Activated naive CD8-positive, alpha-beta T cell (primary cell): Measurements from ENCODE around the gene MMP28.

Experiments used
- H3K27ac Mint-ChIP-seq: one replicate; pipeline ENCODE4 v1.8.0; 2021; ENCODE audit warnings: mixed read lengths
- H3K27me3 Mint-ChIP-seq: one replicate; pipeline ENCODE4 v1.8.0; 2021; ENCODE audit warnings: mixed read lengths
- H3K36me3 Mint-ChIP-seq: one replicate; pipeline ENCODE4 v1.8.0; 2021; ENCODE audit warnings: mixed read lengths
- H3K4me1 Mint-ChIP-seq: one replicate; pipeline ENCODE4 v1.8.0; 2021; ENCODE audit warnings: low read depth, mixed read lengths
- H3K4me3 Mint-ChIP-seq: one replicate; pipeline ENCODE4 v1.8.0; 2021; ENCODE audit warnings: mild to moderate bottlenecking, mixed read lengths
- H3K9me3 Mint-ChIP-seq: one replicate; pipeline ENCODE4 v1.8.0; 2021; ENCODE audit warnings: low read depth, mixed read lengths

The MMP28 gene, protein sequence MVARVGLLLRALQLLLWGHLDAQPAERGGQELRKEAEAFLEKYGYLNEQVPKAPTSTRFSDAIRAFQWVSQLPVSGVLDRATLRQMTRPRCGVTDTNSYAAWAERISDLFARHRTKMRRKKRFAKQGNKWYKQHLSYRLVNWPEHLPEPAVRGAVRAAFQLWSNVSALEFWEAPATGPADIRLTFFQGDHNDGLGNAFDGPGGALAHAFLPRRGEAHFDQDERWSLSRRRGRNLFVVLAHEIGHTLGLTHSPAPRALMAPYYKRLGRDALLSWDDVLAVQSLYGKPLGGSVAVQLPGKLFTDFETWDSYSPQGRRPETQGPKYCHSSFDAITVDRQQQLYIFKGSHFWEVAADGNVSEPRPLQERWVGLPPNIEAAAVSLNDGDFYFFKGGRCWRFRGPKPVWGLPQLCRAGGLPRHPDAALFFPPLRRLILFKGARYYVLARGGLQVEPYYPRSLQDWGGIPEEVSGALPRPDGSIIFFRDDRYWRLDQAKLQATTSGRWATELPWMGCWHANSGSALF

GRCh38 chr17:35795007-35795870 lies at the start of gene MMP28:
Gene MMP28, minus strand, starts transcription at chr17:35795641. Its CDS starts 264 bp downstream, at chr17:35795377.
- H3K4me3 Mint-ChIP-seq, result peak within 1 kb of the TSS; percentile 82
- peak within 1 kb of the TSS; percentile 34 for H3K27ac Mint-ChIP-seq
- H3K27me3 Mint-ChIP-seq, result peaks cover 8% of the 10 kb centered on the region

DNA sequence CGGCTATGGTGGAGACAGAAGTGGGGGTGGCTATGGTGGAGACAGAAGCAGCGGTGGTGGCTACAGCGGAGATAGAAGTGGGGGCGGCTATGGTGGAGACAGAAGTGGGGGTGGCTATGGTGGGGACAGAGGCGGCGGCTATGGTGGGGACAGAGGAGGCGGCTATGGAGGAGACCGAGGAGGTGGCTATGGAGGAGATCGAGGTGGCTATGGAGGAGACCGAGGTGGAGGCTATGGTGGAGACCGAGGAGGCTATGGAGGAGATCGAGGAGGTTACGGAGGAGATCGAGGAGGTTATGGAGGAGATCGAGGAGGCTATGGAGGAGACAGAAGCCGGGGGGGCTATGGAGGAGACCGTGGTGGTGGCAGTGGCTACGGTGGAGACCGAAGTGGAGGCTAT lies 49.1 kb upstream of the MMP28 start:
- Mint-ChIP-seq H3K27ac (no peak overlapping the region), H3K27me3 (no peaks in the 10 kb centered on the region), H3K36me3 (peaks cover 7% of the 10 kb centered on the region), H3K9me3 (no peaks in the 10 kb centered on the region), H3K4me1 (peaks cover 1% of the 10 kb centered on the region), H3K4me3 (no peak overlapping the region)

More at GRCh38 chr17:35795007-35795870, at the start of gene MMP28:
- H3K36me3 Mint-ChIP-seq, result no peaks in the 10 kb centered on the region
- no peaks in the 10 kb centered on the region for H3K9me3 Mint-ChIP-seq
- peaks cover 30% of the 10 kb centered on the region for H3K4me1 Mint-ChIP-seq

DNA sequence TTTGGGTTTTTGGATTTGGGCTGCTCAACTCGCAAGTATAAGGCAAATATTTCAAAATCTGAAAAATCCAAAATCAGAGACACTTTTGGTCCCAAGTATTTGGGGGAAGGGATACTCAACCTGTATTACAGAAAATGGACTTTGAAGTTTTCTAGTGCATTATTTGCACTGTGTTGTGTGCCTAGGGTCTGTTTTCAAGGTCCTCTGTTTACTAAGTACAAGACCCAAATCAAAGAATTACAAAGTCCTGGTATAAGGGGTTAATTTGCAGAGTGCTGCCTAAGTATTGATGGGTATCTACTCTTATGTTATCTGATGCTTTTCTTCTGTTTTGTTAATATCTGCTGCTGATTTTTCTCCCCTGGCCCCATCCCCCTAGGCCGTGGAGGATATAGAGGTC lies 48.3 kb upstream of the MMP28 start:
- Mint-ChIP-seq H3K4me1 (no peaks in the 10 kb centered on the region), H3K36me3 (peaks cover 6% of the 10 kb centered on the region), H3K27ac (peak overlapping the region; percentile 10), H3K9me3 (no peaks in the 10 kb centered on the region), H3K4me3 (no peak overlapping the region), H3K27me3 (no peaks in the 10 kb centered on the region)

DNA sequence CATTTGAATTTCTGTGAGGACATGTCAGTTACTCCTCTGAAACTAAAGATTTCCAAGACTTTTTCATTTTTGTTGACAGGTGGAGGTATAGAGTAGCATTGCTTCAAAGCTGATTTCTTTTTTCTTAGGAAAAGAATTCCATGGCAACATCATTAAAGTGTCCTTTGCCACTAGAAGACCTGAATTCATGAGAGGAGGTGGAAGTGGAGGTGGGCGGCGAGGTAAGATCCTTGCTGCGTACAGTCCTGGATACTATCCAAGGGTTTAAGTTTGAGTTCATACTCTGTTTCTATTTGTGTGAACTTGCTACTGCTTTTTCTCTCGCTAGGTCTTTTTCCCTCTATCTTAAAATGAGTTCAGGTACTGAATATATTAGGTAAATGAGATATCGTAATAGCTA lies 46.8 kb upstream of the MMP28 start:
- Mint-ChIP-seq H3K27ac (peak overlapping the region; percentile 30), H3K4me1 (peaks cover 4% of the 10 kb centered on the region), H3K4me3 (no peak overlapping the region), H3K27me3 (no peaks in the 10 kb centered on the region), H3K36me3 (peaks cover 6% of the 10 kb centered on the region), H3K9me3 (no peaks in the 10 kb centered on the region)

- no peaks in the 10 kb centered on the region for H3K9me3 Mint-ChIP-seq
- H3K36me3 Mint-ChIP-seq, result peaks cover 6% of the 10 kb centered on the region
- no peaks in the 10 kb centered on the region for H3K27me3 Mint-ChIP-seq
- no peak overlapping the region for H3K27ac Mint-ChIP-seq
- no peak overlapping the region for H3K4me3 Mint-ChIP-seq
- peaks cover 4% of the 10 kb centered on the region for H3K4me1 Mint-ChIP-seq
Observed at GRCh38 chr17:35841505-35841904, 46.1 kb upstream of the MMP28 start.

DNA sequence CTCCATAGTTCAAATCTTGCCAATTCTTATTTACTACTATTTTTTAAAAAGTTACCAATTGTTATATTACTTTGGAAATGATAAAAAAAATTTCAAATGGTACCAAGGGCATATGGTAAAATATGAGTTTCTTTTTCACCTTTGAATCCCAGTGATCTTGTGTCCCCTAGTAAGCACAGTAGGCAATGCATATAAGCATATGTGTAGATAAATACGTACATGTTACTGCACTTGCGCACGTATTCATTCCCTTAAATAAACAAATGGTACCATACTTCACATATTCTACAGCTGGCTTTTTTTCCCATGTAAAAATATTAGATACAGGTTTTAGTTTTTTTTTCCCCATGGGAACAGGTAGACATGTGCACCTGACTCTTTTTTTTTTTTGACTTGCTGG lies 45.7 kb upstream of the MMP28 start:
- H3K27me3 Mint-ChIP-seq, result no peaks in the 10 kb centered on the region
- H3K36me3 Mint-ChIP-seq, result peaks cover 6% of the 10 kb centered on the region
- H3K9me3 Mint-ChIP-seq, result no peaks in the 10 kb centered on the region
- H3K4me3 Mint-ChIP-seq, result no peak overlapping the region
- peaks cover 4% of the 10 kb centered on the region for H3K4me1 Mint-ChIP-seq
- no peak overlapping the region for H3K27ac Mint-ChIP-seq

GRCh38 chr17:35825206-35825605 lies 29.8 kb upstream of the MMP28 start:
- H3K27me3 Mint-ChIP-seq, result no peaks in the 10 kb centered on the region
- peaks cover 6% of the 10 kb centered on the region for H3K4me1 Mint-ChIP-seq
- no peaks in the 10 kb centered on the region for H3K9me3 Mint-ChIP-seq
- peaks cover 5% of the 10 kb centered on the region for H3K36me3 Mint-ChIP-seq
- no peak overlapping the region for H3K27ac Mint-ChIP-seq
- H3K4me3 Mint-ChIP-seq, result no peak overlapping the region

DNA sequence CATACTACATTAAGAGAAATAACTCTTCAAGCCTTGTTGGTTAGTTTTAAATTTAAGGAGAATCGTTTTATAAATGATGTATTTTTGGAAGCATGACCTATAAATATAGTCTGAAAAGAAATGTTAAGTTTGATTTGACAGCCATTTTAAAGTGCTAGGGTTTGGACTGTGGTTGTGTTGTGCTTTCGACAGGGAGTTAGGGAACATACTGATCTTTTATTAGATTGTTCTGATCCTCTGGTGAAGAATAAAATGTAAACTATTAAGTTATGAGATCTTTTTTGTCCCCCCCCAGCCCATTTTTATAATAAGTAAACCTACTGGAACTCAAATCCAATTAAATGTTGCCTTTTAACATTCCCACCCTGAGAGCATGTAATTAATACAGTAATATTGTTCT lies 25.9 kb upstream of the MMP28 start:
- Mint-ChIP-seq H3K27ac (no peak overlapping the region), H3K36me3 (peaks cover 5% of the 10 kb centered on the region), H3K4me1 (peaks cover 28% of the 10 kb centered on the region), H3K27me3 (no peaks in the 10 kb centered on the region), H3K9me3 (no peaks in the 10 kb centered on the region), H3K4me3 (no peak overlapping the region)

DNA sequence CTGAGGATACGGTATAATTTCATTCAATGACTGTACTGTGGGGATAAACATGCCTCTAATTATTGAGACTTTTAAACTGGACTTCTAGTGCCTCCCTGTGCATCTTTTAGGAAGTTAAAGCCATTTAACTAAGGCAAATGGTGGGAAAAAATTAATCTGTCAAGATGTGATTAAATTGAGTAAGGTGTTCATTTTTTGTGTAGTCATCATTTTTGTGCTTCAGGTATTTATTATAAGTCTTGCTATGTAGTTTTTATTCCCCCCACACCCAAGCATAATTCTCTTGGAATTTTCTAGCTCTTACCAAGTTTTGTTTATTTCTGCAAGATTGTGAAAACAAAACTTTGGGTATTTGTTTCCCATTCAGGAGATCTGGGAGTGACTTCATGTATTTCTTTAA lies 24.0 kb upstream of the MMP28 start:
- no peaks in the 10 kb centered on the region for H3K9me3 Mint-ChIP-seq
- peaks cover 45% of the 10 kb centered on the region for H3K4me1 Mint-ChIP-seq
- H3K27me3 Mint-ChIP-seq, result no peaks in the 10 kb centered on the region
- peaks cover 2% of the 10 kb centered on the region for H3K36me3 Mint-ChIP-seq
- H3K27ac Mint-ChIP-seq, result peak overlapping the region; percentile 50
- no peak overlapping the region for H3K4me3 Mint-ChIP-seq

DNA sequence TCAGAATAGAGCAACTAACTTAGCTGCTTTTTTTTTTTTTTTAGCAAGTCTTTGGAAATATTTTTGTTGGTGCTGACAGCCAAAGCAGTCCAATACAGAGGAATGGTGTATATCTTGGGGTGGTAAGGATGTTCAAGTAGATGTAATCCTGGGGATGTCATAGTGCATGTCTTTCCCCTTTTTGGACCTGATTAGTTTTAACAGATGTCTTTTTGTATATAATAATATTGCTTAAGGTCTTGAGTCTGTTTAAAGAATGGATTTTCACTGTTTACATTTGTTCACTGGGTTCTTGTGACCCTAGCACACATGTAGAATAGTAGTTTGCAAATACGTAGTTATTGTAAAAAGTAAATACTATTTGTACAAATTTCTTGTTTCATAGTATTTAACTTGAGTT lies 21.8 kb upstream of the MMP28 start:
- Mint-ChIP-seq H3K9me3 (no peaks in the 10 kb centered on the region), H3K27ac (no peak overlapping the region), H3K4me1 (peaks cover 57% of the 10 kb centered on the region), H3K4me3 (no peak overlapping the region), H3K27me3 (no peaks in the 10 kb centered on the region), H3K36me3 (peaks cover 2% of the 10 kb centered on the region)

- Mint-ChIP-seq H3K4me3 (no peak overlapping the region), H3K9me3 (no peaks in the 10 kb centered on the region), H3K36me3 (peaks cover 2% of the 10 kb centered on the region), H3K27me3 (no peaks in the 10 kb centered on the region), H3K4me1 (peaks cover 61% of the 10 kb centered on the region), H3K27ac (no peak overlapping the region)
Observed at GRCh38 chr17:35816723-35817122, 21.3 kb upstream of the MMP28 start.

GRCh38 chr17:35812456-35812855 lies 17.0 kb upstream of the MMP28 start:
- peak overlapping the region; percentile 59 for H3K4me3 Mint-ChIP-seq
- no peak overlapping the region for H3K27ac Mint-ChIP-seq
- H3K27me3 Mint-ChIP-seq, result no peaks in the 10 kb centered on the region
- H3K4me1 Mint-ChIP-seq, result peaks cover 71% of the 10 kb centered on the region
- H3K9me3 Mint-ChIP-seq, result no peaks in the 10 kb centered on the region
- peaks cover 2% of the 10 kb centered on the region for H3K36me3 Mint-ChIP-seq

DNA sequence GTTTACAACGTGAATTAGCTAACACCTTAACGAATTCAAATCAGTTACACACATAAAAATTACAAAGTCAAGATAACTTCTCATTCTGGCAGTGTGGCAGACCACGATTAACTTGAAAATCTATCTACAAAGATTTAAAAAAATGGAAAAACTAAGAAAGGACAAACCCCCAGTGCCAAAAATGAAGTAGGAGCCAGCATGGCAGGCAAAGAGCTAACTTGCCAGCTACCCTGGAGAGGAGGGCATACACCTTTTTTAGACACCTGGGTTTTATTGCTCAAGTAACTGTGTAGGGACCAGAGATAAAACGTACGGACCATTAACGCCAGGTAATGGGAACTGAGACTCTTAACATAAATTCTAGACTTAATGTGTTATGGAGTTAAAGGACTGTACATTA lies 16.3 kb upstream of the MMP28 start:
- Mint-ChIP-seq H3K27ac (no peak overlapping the region), H3K9me3 (no peaks in the 10 kb centered on the region), H3K36me3 (peaks cover 2% of the 10 kb centered on the region), H3K4me3 (peak overlapping the region; percentile 59), H3K27me3 (no peaks in the 10 kb centered on the region), H3K4me1 (peaks cover 71% of the 10 kb centered on the region)

GRCh38 chr17:35809855-35810461 lies 14.5 kb upstream of the MMP28 start:
- H3K27ac Mint-ChIP-seq, result peak overlapping the region; percentile 99
- H3K4me1 Mint-ChIP-seq, result peaks cover 61% of the 10 kb centered on the region
- peak overlapping the region; percentile 97 for H3K4me3 Mint-ChIP-seq
- peaks cover 2% of the 10 kb centered on the region for H3K36me3 Mint-ChIP-seq
- no peaks in the 10 kb centered on the region for H3K27me3 Mint-ChIP-seq
- no peaks in the 10 kb centered on the region for H3K9me3 Mint-ChIP-seq
